Activated T-helper 1 cell treated with anti-CD3 and anti-CD28 coated beads, Interleukin-12 subunit alpha, Interleukin-12 subunit beta, Interleukin-2, Interleukin-4 antibody, amounts not matched to agents 30 ng/mL and 10 ng/mL and 1 ng/mL, durations not matched to agents 14 hours and 24 hours and 36 hours (primary cell): Measurements from ENCODE around the gene PGBD5. TPM values are rescaled to one million over a fixed set of nuclear protein-coding genes. Genes with fewer than 3 reads are reported as not detected.

Experiments used
- DNase-seq: peaks from one replicate; pipeline ENCODE4 v3.0.0; 2021; ENCODE audit warnings: low spot score
- H3K27ac Mint-ChIP-seq: one replicate; pipeline ENCODE4 v1.8.0; 2021; ENCODE audit warnings: mild to moderate bottlenecking, mixed read lengths
- H3K27me3 Mint-ChIP-seq: one replicate; pipeline ENCODE4 v1.8.0; 2022; ENCODE audit warnings: mild to moderate bottlenecking, moderate library complexity, mixed read lengths; ENCODE audit not compliant: insufficient read depth
- H3K36me3 Mint-ChIP-seq: one replicate; pipeline ENCODE4 v1.8.0; 2021; ENCODE audit warnings: low read depth, mixed read lengths
- H3K4me1 Mint-ChIP-seq: one replicate; pipeline ENCODE4 v1.8.0; 2021; ENCODE audit warnings: low read depth, mixed read lengths
- H3K4me3 Mint-ChIP-seq: one replicate; pipeline ENCODE4 v1.8.0; 2021; ENCODE audit warnings: mild to moderate bottlenecking, moderate library complexity, mixed read lengths
- H3K9me3 Mint-ChIP-seq: one replicate; pipeline ENCODE4 v1.8.0; 2021; ENCODE audit warnings: mixed read lengths
- intact Hi-C: fragments of 100-400 bp; cut with micrococcal nuclease; formaldehyde crosslinking; loops from one replicate; pipeline ENCODE4 v1.15.1; 2024
- total RNA-seq: library from RNA; stranded (reverse); gene quantifications from 2 replicates; pipeline ENCODE4 v1.2.3, GENCODE V29; 2022

The PGBD5 gene
- total RNA-seq, 1 donor from 2014 or later, result not detected

DNA sequence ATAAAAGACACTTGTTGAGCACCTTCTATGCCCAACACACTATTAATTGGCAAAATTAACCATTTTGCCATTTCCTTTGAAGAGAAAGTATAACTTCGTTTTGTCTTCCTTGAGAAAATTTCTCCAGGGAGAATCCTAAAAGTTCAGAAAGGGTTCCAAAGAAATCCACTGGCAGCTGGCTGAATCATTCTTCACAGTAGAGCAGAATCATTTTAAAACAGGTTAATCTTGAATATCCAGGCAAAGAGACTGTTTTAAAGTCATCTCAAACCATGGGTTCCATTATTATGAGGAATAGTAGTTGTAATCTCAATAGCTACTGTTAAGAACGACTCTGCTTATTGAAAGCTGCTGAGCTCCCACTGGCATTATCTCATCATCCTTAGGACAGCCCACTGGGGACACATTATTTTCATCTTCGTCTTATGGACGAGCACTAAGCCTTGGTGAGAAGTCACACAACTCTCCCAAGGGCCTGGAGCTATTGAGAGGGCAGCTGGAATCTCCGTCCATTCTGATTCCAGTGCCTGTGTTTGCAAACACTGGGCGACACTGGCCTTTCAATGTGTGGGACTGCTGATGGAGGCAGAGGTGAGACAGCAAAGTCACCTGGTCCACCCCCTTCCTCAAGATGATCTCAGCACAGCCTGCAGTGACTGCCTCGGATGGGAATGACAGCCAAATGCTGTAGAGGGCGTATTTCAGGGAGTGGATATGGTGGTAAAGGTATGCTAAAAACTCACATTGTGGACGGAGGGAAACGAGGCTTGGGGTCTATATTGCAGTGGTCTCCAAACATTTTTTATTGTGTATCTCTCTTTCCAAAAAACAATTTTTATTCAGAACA is 15.3 kb upstream of the PGBD5 start:
- peaks cover 2% of the 10 kb centered on the region for H3K27me3 Mint-ChIP-seq
- no peaks in the 10 kb centered on the region for H3K36me3 Mint-ChIP-seq
- no peak overlapping the region for H3K27ac Mint-ChIP-seq
- no peaks in the 10 kb centered on the region for H3K4me1 Mint-ChIP-seq
- H3K4me3 Mint-ChIP-seq, result no peak overlapping the region
- intact Hi-C loops, result no loop called here
- DNase-seq, result no peak
- H3K9me3 Mint-ChIP-seq, result no peaks in the 10 kb centered on the region

GRCh38 chr1:230435108-230435507 is 9.0 kb upstream of the PGBD5 start:
- H3K4me1 Mint-ChIP-seq, result no peaks in the 10 kb centered on the region
- no peaks in the 10 kb centered on the region for H3K36me3 Mint-ChIP-seq
- intact Hi-C loops, result no loop called here
- DNase-seq, result no peak
- no peak overlapping the region for H3K4me3 Mint-ChIP-seq
- no peaks in the 10 kb centered on the region for H3K27me3 Mint-ChIP-seq
- no peaks in the 10 kb centered on the region for H3K9me3 Mint-ChIP-seq
- H3K27ac Mint-ChIP-seq, result no peak overlapping the region

GRCh38 chr1:230431527-230431926 is 5.4 kb upstream of the PGBD5 start:
- Mint-ChIP-seq H3K27ac (no peak overlapping the region), H3K4me3 (no peak overlapping the region), H3K27me3 (peaks cover 18% of the 10 kb centered on the region), H3K9me3 (peaks cover 7% of the 10 kb centered on the region), H3K36me3 (no peaks in the 10 kb centered on the region), H3K4me1 (peaks cover 6% of the 10 kb centered on the region)
- DNase-seq, result no peak
- intact Hi-C loops, result no loop called here

GRCh38 chr1:230430499-230430898 is 4.4 kb upstream of the PGBD5 start:
- Mint-ChIP-seq H3K27me3 (peaks cover 18% of the 10 kb centered on the region), H3K4me1 (peaks cover 6% of the 10 kb centered on the region), H3K27ac (no peak overlapping the region), H3K9me3 (peaks cover 7% of the 10 kb centered on the region), H3K36me3 (no peaks in the 10 kb centered on the region), H3K4me3 (no peak overlapping the region)
- no peak for DNase-seq
- intact Hi-C loops, result no loop called here

GRCh38 chr1:230429067-230429735 is 3.1 kb upstream of the PGBD5 start:
- peaks cover 30% of the 10 kb centered on the region for H3K27me3 Mint-ChIP-seq
- DNase-seq, result no peak
- peaks cover 6% of the 10 kb centered on the region for H3K4me1 Mint-ChIP-seq
- intact Hi-C loops, result loop anchor here (5.0 to 10.0 kb wide), 3 partner anchors 213 to 994 kb away; partner anchors contain the start of genes ACTA1, COG2 and TRIM67
- no peaks in the 10 kb centered on the region for H3K36me3 Mint-ChIP-seq
- no peak overlapping the region for H3K4me3 Mint-ChIP-seq
- H3K27ac Mint-ChIP-seq, result no peak overlapping the region
- H3K9me3 Mint-ChIP-seq, result peaks cover 7% of the 10 kb centered on the region

- intact Hi-C loops, result loop anchor here (5.0 to 10.0 kb wide), 3 partner anchors 214 to 993 kb away; partner anchors contain the start of genes ACTA1, COG2 and TRIM67
- no peak for DNase-seq
- H3K36me3 Mint-ChIP-seq, result no peaks in the 10 kb centered on the region
- peaks cover 6% of the 10 kb centered on the region for H3K4me1 Mint-ChIP-seq
- H3K9me3 Mint-ChIP-seq, result peaks cover 7% of the 10 kb centered on the region
- H3K4me3 Mint-ChIP-seq, result no peak overlapping the region
- H3K27me3 Mint-ChIP-seq, result peaks cover 42% of the 10 kb centered on the region
- H3K27ac Mint-ChIP-seq, result no peak overlapping the region
Observed at GRCh38 chr1:230427981-230428380, 1.8 kb upstream of the PGBD5 start.

GRCh38 chr1:230427094-230427876 is 1.2 kb upstream of the PGBD5 start:
- peak overlapping the region; percentile 78 for H3K4me3 Mint-ChIP-seq
- no peaks in the 10 kb centered on the region for H3K36me3 Mint-ChIP-seq
- DNase-seq, result no peak
- H3K27ac Mint-ChIP-seq, result peak overlapping the region; percentile 23
- H3K9me3 Mint-ChIP-seq, result peaks cover 7% of the 10 kb centered on the region
- peaks cover 49% of the 10 kb centered on the region for H3K27me3 Mint-ChIP-seq
- intact Hi-C loops, result loop anchor here (5.0 to 10.0 kb wide), 3 partner anchors 215 to 992 kb away; partner anchors contain the start of genes ACTA1, COG2 and TRIM67
- peaks cover 6% of the 10 kb centered on the region for H3K4me1 Mint-ChIP-seq

DNA sequence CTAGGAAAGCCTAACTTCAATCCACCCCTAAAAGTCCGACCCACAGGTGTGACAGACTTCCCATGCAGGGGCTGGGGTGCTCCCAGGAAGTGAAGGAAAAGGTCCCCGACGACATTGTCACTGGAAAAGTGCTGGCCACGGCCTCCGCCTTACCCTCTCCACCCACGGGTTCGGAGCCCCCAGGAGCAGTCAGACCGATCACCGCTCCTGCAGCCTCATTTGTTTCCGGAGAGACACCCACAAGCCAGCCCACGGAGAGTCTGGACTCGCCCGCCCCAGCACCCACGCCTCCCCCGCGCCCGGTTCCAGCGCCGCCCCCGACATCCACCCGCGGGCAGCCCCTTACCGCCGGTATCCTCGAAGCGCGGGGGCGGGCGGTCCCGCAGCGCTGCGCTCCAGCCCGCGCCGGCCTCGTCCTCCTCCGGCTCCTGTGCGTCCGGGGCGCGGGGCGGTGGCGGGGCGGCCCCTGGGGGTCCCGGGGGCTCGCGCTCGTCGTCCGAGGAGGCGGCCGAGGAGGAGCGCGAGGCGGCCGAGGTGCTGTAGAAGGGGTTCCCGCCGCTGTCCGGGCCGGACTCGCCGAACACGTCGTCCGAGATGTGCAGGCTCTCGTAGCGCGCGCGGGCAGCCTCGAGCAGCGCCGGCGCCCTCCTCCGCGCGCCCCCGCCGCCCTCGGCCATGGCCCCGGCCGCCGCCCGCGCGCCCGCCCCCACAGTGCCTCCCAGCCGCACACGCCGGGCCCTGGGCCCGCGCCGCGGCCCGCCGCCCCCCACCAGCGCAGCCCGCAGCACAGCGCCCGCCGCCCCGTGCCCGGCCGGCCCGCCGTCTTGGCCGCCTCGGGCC is 660 bp downstream of the PGBD5 start:
- Mint-ChIP-seq H3K36me3 (no peaks in the 10 kb centered on the region), H3K4me3 (peak overlapping the region; percentile 74), H3K9me3 (peaks cover 10% of the 10 kb centered on the region), H3K27me3 (peaks cover 61% of the 10 kb centered on the region), H3K27ac (peak overlapping the region; percentile 40), H3K4me1 (peaks cover 13% of the 10 kb centered on the region)
- intact Hi-C loops, result loop anchor here (5.0 to 10.0 kb wide), 3 partner anchors 217 to 991 kb away; partner anchors contain the start of genes ACTA1, COG2 and TRIM67
- DNase-seq, result no peak

DNA sequence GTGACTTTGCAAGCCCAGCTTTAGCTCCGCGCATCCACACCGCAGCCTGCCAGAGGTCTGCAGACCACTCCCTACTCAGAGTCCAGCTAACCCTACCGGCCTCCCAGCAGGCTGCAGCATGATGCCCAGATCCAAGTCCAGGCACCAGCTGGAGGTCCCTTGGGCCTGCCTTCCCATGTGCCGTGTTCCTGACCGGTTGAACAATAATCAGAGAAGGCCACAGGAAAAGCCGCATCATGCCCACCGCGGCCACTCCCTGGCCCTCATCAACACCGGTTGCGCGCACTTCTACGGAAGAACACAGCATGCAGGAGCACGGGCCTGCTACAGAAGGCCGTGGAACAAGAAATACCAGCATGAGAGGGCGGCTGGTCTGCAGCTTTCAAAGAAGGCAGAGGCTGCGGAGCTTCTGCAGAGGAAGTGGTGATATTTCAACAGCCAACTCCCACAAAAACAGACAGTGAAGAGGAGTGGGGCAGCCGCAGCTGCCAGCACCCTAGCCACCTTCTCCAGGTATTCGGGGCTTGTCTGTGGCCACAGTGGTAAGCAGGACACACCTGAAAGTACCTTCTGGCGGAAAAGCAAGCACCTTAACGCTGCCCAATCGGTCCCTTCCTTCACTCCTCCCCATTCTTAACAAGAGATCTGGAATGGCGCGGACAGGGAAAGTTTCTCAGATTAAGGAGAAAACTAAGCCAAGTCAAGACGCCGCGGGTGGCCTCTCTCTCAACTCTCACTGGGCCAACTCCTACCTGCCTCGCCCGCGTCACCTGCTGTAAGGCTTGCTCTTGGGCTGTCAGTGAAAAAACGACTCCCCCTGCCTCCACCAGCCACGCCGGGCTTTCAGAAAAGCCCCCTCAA is 1.5 kb downstream of the PGBD5 start:
- peak overlapping the region; percentile 40 for H3K27ac Mint-ChIP-seq
- H3K36me3 Mint-ChIP-seq, result no peaks in the 10 kb centered on the region
- H3K9me3 Mint-ChIP-seq, result peaks cover 10% of the 10 kb centered on the region
- intact Hi-C loops, result loop anchor here (5.0 to 10.0 kb wide), 3 partner anchors 218 to 990 kb away; partner anchors contain the start of genes ACTA1, COG2 and TRIM67
- no peak for DNase-seq
- peaks cover 63% of the 10 kb centered on the region for H3K27me3 Mint-ChIP-seq
- H3K4me1 Mint-ChIP-seq, result peaks cover 13% of the 10 kb centered on the region
- peak overlapping the region; percentile 74 for H3K4me3 Mint-ChIP-seq

DNA sequence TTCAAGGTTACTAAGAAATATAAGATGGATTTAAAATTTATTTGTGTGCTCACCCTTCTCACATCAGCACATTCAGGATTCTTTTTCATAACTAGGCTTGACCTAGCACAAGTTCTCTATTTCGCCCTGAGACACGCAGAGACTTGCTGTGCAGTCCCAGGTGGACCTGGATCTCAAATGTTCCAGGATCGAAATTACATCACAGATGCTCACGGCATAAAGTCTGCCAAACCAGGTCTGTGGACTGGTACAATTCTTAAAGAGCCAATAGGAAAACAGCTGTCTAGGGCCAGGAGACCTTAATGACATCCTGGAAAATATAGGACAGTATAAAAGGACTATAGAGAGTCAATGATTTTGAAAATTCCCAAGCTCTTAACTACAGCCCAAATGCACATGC is 2.2 kb downstream of the PGBD5 start:
- Mint-ChIP-seq H3K4me1 (peaks cover 13% of the 10 kb centered on the region), H3K27ac (no peak overlapping the region), H3K27me3 (peaks cover 61% of the 10 kb centered on the region), H3K9me3 (peaks cover 10% of the 10 kb centered on the region), H3K36me3 (no peaks in the 10 kb centered on the region), H3K4me3 (no peak overlapping the region)
- DNase-seq, result no peak
- intact Hi-C loops, result loop anchor here (10.0 kb wide), 2 partner anchors 741 to 989 kb away; partner anchors contain the start of genes ACTA1 and TRIM67

GRCh38 chr1:230423261-230423660 is 2.9 kb downstream of the PGBD5 start:
- Mint-ChIP-seq H3K9me3 (peaks cover 10% of the 10 kb centered on the region), H3K36me3 (no peaks in the 10 kb centered on the region), H3K27ac (no peak overlapping the region), H3K4me3 (no peak overlapping the region), H3K4me1 (peaks cover 13% of the 10 kb centered on the region), H3K27me3 (peaks cover 60% of the 10 kb centered on the region)
- DNase-seq, result no peak
- intact Hi-C loops, result loop anchor here (10.0 kb wide), 2 partner anchors 742 to 988 kb away; partner anchors contain the start of genes ACTA1 and TRIM67
